ENCODE data around the gene DLEC1. TPM values are rescaled to one million over a fixed set of nuclear protein-coding genes. Genes with fewer than 3 reads are reported as not detected.

The DLEC1 gene
- polyA plus RNA-seq, 1 donor from 2014 or later, result 0.25 TPM

- TF ChIP-seq EZH2 (IDR thresholded peaks at IDR 0.05; ENCODE audit: borderline replicate concordance, insufficient read depth, low read length, poor library complexity, severe bottlenecking) (no peak), RAD21 (conservative IDR thresholded peaks at IDR 0.05) (no peak), TAF1 (IDR thresholded peaks at IDR 0.05; ENCODE audit: low read depth) (no peak), MXI1 (conservative IDR thresholded peaks at IDR 0.05; ENCODE audit: poor library complexity, severe bottlenecking) (no peak), EP300 (conservative IDR thresholded peaks at IDR 0.05; ENCODE audit: poor library complexity, severe bottlenecking) (no peak), SMC3 (conservative IDR thresholded peaks at IDR 0.05; ENCODE audit: poor library complexity) (no peak), POLR2AphosphoS5 (IDR thresholded peaks at IDR 0.05) (no peak)
- TF ChIP-seq, protein P1, sequence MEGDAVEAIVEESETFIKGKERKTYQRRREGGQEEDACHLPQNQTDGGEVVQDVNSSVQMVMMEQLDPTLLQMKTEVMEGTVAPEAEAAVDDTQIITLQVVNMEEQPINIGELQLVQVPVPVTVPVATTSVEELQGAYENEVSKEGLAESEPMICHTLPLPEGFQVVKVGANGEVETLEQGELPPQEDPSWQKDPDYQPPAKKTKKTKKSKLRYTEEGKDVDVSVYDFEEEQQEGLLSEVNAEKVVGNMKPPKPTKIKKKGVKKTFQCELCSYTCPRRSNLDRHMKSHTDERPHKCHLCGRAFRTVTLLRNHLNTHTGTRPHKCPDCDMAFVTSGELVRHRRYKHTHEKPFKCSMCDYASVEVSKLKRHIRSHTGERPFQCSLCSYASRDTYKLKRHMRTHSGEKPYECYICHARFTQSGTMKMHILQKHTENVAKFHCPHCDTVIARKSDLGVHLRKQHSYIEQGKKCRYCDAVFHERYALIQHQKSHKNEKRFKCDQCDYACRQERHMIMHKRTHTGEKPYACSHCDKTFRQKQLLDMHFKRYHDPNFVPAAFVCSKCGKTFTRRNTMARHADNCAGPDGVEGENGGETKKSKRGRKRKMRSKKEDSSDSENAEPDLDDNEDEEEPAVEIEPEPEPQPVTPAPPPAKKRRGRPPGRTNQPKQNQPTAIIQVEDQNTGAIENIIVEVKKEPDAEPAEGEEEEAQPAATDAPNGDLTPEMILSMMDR (IDR thresholded peaks at IDR 0.05; ENCODE audit: poor library complexity, severe bottlenecking), result no peak
- TF ChIP-seq, protein P2, sequence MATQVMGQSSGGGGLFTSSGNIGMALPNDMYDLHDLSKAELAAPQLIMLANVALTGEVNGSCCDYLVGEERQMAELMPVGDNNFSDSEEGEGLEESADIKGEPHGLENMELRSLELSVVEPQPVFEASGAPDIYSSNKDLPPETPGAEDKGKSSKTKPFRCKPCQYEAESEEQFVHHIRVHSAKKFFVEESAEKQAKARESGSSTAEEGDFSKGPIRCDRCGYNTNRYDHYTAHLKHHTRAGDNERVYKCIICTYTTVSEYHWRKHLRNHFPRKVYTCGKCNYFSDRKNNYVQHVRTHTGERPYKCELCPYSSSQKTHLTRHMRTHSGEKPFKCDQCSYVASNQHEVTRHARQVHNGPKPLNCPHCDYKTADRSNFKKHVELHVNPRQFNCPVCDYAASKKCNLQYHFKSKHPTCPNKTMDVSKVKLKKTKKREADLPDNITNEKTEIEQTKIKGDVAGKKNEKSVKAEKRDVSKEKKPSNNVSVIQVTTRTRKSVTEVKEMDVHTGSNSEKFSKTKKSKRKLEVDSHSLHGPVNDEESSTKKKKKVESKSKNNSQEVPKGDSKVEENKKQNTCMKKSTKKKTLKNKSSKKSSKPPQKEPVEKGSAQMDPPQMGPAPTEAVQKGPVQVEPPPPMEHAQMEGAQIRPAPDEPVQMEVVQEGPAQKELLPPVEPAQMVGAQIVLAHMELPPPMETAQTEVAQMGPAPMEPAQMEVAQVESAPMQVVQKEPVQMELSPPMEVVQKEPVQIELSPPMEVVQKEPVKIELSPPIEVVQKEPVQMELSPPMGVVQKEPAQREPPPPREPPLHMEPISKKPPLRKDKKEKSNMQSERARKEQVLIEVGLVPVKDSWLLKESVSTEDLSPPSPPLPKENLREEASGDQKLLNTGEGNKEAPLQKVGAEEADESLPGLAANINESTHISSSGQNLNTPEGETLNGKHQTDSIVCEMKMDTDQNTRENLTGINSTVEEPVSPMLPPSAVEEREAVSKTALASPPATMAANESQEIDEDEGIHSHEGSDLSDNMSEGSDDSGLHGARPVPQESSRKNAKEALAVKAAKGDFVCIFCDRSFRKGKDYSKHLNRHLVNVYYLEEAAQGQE (IDR thresholded peaks at IDR 0.05; ENCODE audit: borderline replicate concordance), result no peak
- H3K27me3 ChIP-seq (ENCODE audit: insufficient read depth, low read depth, low read length), result no peaks in the 10 kb centered on the region
- H3K9ac ChIP-seq (ENCODE audit: low read length), result no peak overlapping the region
Observed at GRCh38 chr3:38046027-38046426, 7.0 kb downstream of the DLEC1 start.

GRCh38 chr3:38046821-38047220 is 7.8 kb downstream of the DLEC1 start:
- H3K9me2 ChIP-seq (ENCODE audit: insufficient read depth, low read length), result no peaks in the 10 kb centered on the region
- no peak overlapping the region for H3K4me2 ChIP-seq (ENCODE audit: low read length)
- H3K27ac ChIP-seq (ENCODE audit: low read length), result no peak overlapping the region
- H3K9ac ChIP-seq (ENCODE audit: low read length), result no peak overlapping the region
- H3K4me3 ChIP-seq (ENCODE audit: low read length), result no peak overlapping the region
- no peak for TF ChIP-seq TAF1 (IDR thresholded peaks at IDR 0.05; ENCODE audit: low read depth)
- no peak for TF ChIP-seq EZH2 (IDR thresholded peaks at IDR 0.05; ENCODE audit: borderline replicate concordance, insufficient read depth, low read length, poor library complexity, severe bottlenecking)
- no peak for TF ChIP-seq MXI1 (conservative IDR thresholded peaks at IDR 0.05; ENCODE audit: poor library complexity, severe bottlenecking)
- no peak for TF ChIP-seq POLR2AphosphoS5 (IDR thresholded peaks at IDR 0.05)
- no peaks in the 10 kb centered on the region for H3K27me3 ChIP-seq (ENCODE audit: insufficient read depth, low read depth, low read length)
- no peaks in the 10 kb centered on the region for H3K36me3 ChIP-seq (ENCODE audit: insufficient read depth, low read length)
- no peaks in the 10 kb centered on the region for H3F3A ChIP-seq (ENCODE audit: insufficient read depth, low read length, poor library complexity, severe bottlenecking)
- H2AFZ ChIP-seq (ENCODE audit: low read depth, low read length), result no peak overlapping the region
- no peaks in the 10 kb centered on the region for H3K79me2 ChIP-seq (replicated peaks; ENCODE audit: insufficient read depth, low read length)
- H4K20me1 ChIP-seq (ENCODE audit: insufficient read depth), result no peaks in the 10 kb centered on the region
- H3K9me3 ChIP-seq (ENCODE audit: low read length), result no peaks in the 10 kb centered on the region

More at GRCh38 chr3:38046027-38046426, 7.0 kb downstream of the DLEC1 start:
- H3K36me3 ChIP-seq (ENCODE audit: insufficient read depth, low read length), result no peaks in the 10 kb centered on the region
- no peak overlapping the region for H2AFZ ChIP-seq (ENCODE audit: low read depth, low read length)
- no peak overlapping the region for H3K4me3 ChIP-seq (ENCODE audit: low read length)
- H3F3A ChIP-seq (ENCODE audit: insufficient read depth, low read length, poor library complexity, severe bottlenecking), result no peaks in the 10 kb centered on the region
- no peaks in the 10 kb centered on the region for H4K20me1 ChIP-seq (ENCODE audit: insufficient read depth)
- no peak overlapping the region for H3K4me2 ChIP-seq (ENCODE audit: low read length)
- H3K9me3 ChIP-seq (ENCODE audit: low read length), result no peaks in the 10 kb centered on the region
- no peak overlapping the region for H3K27ac ChIP-seq (ENCODE audit: low read length)
- H3K79me2 ChIP-seq (replicated peaks; ENCODE audit: insufficient read depth, low read length), result no peaks in the 10 kb centered on the region
- H3K9me2 ChIP-seq (ENCODE audit: insufficient read depth, low read length), result no peaks in the 10 kb centered on the region
